B cell (primary cell): Measurements from ENCODE around the gene TARS2.

Source experiments
- CTCF ChIP-seq: fragments of 200-600 bp; IDR thresholded peaks from one replicate; pipeline ENCODE4 v1.8.0; 2022; ENCODE audit warnings: antibody characterized with exemption, mild to moderate bottlenecking
- EZH2 ChIP-seq: IDR thresholded peaks from 2 replicates; pipeline ENCODE4 v1.6.1; 2012; ENCODE audit warnings: borderline replicate concordance, low read depth, mild to moderate bottlenecking, moderate library complexity, low read length; ENCODE audit not compliant: insufficient read depth, poor library complexity, severe bottlenecking

GRCh38 chr1:150551784-150552127 lies 64.5 kb downstream of the TARS2 start:
- no peak for TF ChIP-seq CTCF
- no peak for TF ChIP-seq EZH2
